Astrocyte (in vitro differentiated cells and primary cell): ENCODE data around the gene VSIG8. TPM values are rescaled to one million over a fixed set of nuclear protein-coding genes. Genes with fewer than 3 reads are reported as not detected.

ENCODE experiments used
- DNase-seq: peaks from one replicate; pipeline ENCODE4 v3.0.0-alpha.2; 2010; ENCODE audit warnings: low read depth
- FAIRE-seq: peaks from 2 replicates; lab custom pipeline; 2011; peaks lifted over from hg19 to GRCh38; lab: Jason Lieb, UNC
- H2AFZ ChIP-seq: 2 replicates; pipeline ENCODE4 v1.6.0; 2012; ENCODE audit warnings: low read depth, low read length, inconsistent platforms
- H3K27ac ChIP-seq: 2 replicates; pipeline ENCODE4 v1.5.1; 2011; ENCODE audit warnings: low read depth, low read length, inconsistent platforms
- H3K27me3 ChIP-seq: 2 replicates; pipeline ENCODE4 v1.6.0; 2011; ENCODE audit warnings: low read length, inconsistent platforms; ENCODE audit not compliant: insufficient read depth
- H3K36me3 ChIP-seq: 2 replicates; pipeline ENCODE4 v1.5.1; 2011; ENCODE audit warnings: low read length, inconsistent platforms; ENCODE audit not compliant: insufficient read depth
- H3K4me1 ChIP-seq: 2 replicates; pipeline ENCODE4 v1.5.1; 2011; ENCODE audit warnings: low read length, inconsistent platforms; ENCODE audit not compliant: insufficient read depth
- H3K4me2 ChIP-seq: 2 replicates; pipeline ENCODE4 v1.6.0; 2012; ENCODE audit warnings: low read length, inconsistent platforms
- H3K4me3 ChIP-seq: 2 replicates; pipeline ENCODE4 v1.5.1; 2011; ENCODE audit warnings: low read depth, mild to moderate bottlenecking, low read length, inconsistent platforms; ENCODE audit not compliant: insufficient read depth
- H3K79me2 ChIP-seq: 2 replicates; pipeline ENCODE4 v1.6.0; 2012; ENCODE audit warnings: mild to moderate bottlenecking, low read length, inconsistent platforms; ENCODE audit not compliant: insufficient read depth
- H3K9ac ChIP-seq: 2 replicates; pipeline ENCODE4 v1.6.0; 2012; ENCODE audit warnings: mild to moderate bottlenecking, low read length, inconsistent platforms
- H3K9me3 ChIP-seq: 2 replicates; pipeline ENCODE4 v1.5.1; 2012; ENCODE audit warnings: low read depth, mild to moderate bottlenecking, low read length, inconsistent platforms; ENCODE audit not compliant: insufficient read depth
- H4K20me1 ChIP-seq: 2 replicates; pipeline ENCODE4 v1.6.0; 2012; ENCODE audit warnings: low read length, inconsistent platforms; ENCODE audit not compliant: insufficient read depth
- H3K27ac Mint-ChIP-seq: one replicate; pipeline ENCODE4 v1.8.0; 2021; ENCODE audit warnings: mild to moderate bottlenecking, mixed read lengths; ENCODE audit not compliant: unreplicated experiment
- H3K27me3 Mint-ChIP-seq: one replicate; pipeline ENCODE4 v1.8.0; 2021; ENCODE audit warnings: low read depth, mixed read lengths; ENCODE audit not compliant: unreplicated experiment
- H3K36me3 Mint-ChIP-seq: one replicate; pipeline ENCODE4 v1.8.0; 2021; ENCODE audit warnings: low read depth, mixed read lengths; ENCODE audit not compliant: unreplicated experiment
- H3K4me1 Mint-ChIP-seq: one replicate; pipeline ENCODE4 v1.8.0; 2021; ENCODE audit warnings: low read depth, mixed read lengths; ENCODE audit not compliant: unreplicated experiment
- H3K4me3 Mint-ChIP-seq: one replicate; pipeline ENCODE4 v1.8.0; 2021; ENCODE audit warnings: mild to moderate bottlenecking, moderate library complexity, mixed read lengths; ENCODE audit not compliant: unreplicated experiment
- H3K9me3 Mint-ChIP-seq: one replicate; pipeline ENCODE4 v1.8.0; 2021; ENCODE audit warnings: mild to moderate bottlenecking, mixed read lengths; ENCODE audit not compliant: unreplicated experiment
- CTCF ChIP-seq: IDR thresholded peaks from 2 replicates; pipeline ENCODE4 v1.5.1; 2011; ENCODE audit warnings: low read depth, mild to moderate bottlenecking, inconsistent platforms, low read length, moderate library complexity; ENCODE audit not compliant: insufficient read depth
- EZH2 ChIP-seq: IDR thresholded peaks from 2 replicates; pipeline ENCODE4 v1.6.1; 2012; ENCODE audit warnings: mild to moderate bottlenecking, low read length, inconsistent platforms; ENCODE audit not compliant: insufficient read depth
- total RNA-seq: library from RNA; stranded (reverse); gene quantifications from 2 replicates; pipeline ENCODE4 v1.2.1, GENCODE V29; 2021

VSIG8 gene
- total RNA-seq, 1 donor from 2014 or later: not detected

DNA sequence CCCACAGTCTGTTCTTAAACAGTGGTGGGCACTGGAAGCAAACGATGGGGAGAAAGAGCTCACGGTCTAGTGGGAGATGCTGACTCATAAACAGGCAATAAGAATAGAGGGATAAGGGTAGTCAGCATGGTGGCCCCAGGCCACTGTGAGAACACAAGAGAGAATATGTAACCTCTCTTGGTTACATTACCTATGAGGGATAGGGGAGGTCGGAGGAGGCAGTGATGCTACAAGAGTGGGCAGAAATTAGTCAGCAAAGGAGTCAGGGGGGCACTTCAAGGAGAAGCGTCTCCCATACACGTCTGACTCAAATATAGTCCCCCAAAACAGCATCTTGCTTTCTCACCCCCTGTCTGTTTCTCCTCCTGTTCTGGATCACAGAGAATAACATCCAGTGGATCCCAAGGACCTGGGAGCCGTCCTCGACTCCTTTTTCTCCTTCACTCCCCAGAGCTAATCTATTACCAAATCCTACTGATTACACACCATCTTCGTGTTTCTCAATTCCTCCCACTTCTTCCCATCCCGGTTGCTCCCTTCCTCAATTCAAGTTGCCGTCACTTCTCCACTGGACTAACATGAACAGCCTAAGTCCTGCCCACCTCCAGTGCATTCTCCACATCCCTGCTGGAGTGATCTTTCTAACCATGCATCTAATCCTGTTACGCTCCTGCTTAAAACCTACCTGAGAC lies 33.7 kb downstream of the VSIG8 start:
- no peak overlapping the region for H2AFZ ChIP-seq
- Mint-ChIP-seq H3K27me3 (peaks cover 2% of the 10 kb centered on the region), H3K9me3 (no peaks in the 10 kb centered on the region), H3K27ac (no peak overlapping the region), H3K36me3 (no peaks in the 10 kb centered on the region), H3K4me3 (no peak overlapping the region), H3K4me1 (peaks cover 58% of the 10 kb centered on the region)
- H3K27me3 ChIP-seq: peaks cover 3% of the 10 kb centered on the region
- H3K36me3 ChIP-seq: no peaks in the 10 kb centered on the region
- no peak overlapping the region for H3K4me2 ChIP-seq
- DNase-seq: no peak
- no peaks in the 10 kb centered on the region for H3K79me2 ChIP-seq
- H3K4me1 ChIP-seq: peaks cover 3% of the 10 kb centered on the region
- H3K4me3 ChIP-seq: no peak overlapping the region
- H3K27ac ChIP-seq: no peak overlapping the region
- H3K9me3 ChIP-seq: no peaks in the 10 kb centered on the region
- TF ChIP-seq EZH2 (no peak), CTCF (no peak)
- no peak for FAIRE-seq
- no peak overlapping the region for H3K9ac ChIP-seq
- H4K20me1 ChIP-seq: no peaks in the 10 kb centered on the region

- FAIRE-seq (no peak), DNase-seq (no peak)
- Histone ChIP-seq H2AFZ (no peak overlapping the region), H3K4me3 (no peak overlapping the region), H3K9me3 (no peaks in the 10 kb centered on the region), H3K27me3 (peaks cover 5% of the 10 kb centered on the region), H3K4me2 (no peak overlapping the region), H3K4me1 (peaks cover 3% of the 10 kb centered on the region), H3K36me3 (no peaks in the 10 kb centered on the region), H3K27ac (no peak overlapping the region), H3K9ac (no peak overlapping the region), H4K20me1 (no peaks in the 10 kb centered on the region), H3K79me2 (no peaks in the 10 kb centered on the region)
- no peak for TF ChIP-seq CTCF
- no peak for TF ChIP-seq EZH2
- Mint-ChIP-seq H3K4me1 (peaks cover 58% of the 10 kb centered on the region), H3K36me3 (no peaks in the 10 kb centered on the region), H3K27ac (peak overlapping the region; percentile 62), H3K9me3 (no peaks in the 10 kb centered on the region), H3K27me3 (peaks cover 7% of the 10 kb centered on the region), H3K4me3 (no peak overlapping the region)
These were observed 34.3 kb downstream of the VSIG8 start for GRCh38 chr1:159828176-159828575.

- no peaks in the 10 kb centered on the region for H3K36me3 Mint-ChIP-seq
- peaks cover 3% of the 10 kb centered on the region for H3K4me1 ChIP-seq
- DNase-seq (no peak), FAIRE-seq (no peak)
- H3K27ac ChIP-seq: no peak overlapping the region
- H3K27me3 Mint-ChIP-seq: peaks cover 12% of the 10 kb centered on the region
- no peaks in the 10 kb centered on the region for H3K9me3 ChIP-seq
- H3K9me3 Mint-ChIP-seq: no peaks in the 10 kb centered on the region
- peaks cover 5% of the 10 kb centered on the region for H3K27me3 ChIP-seq
- H3K9ac ChIP-seq: no peak overlapping the region
- no peak overlapping the region for H3K4me3 ChIP-seq
- no peak overlapping the region for H3K4me2 ChIP-seq
- H3K79me2 ChIP-seq: no peaks in the 10 kb centered on the region
- H2AFZ ChIP-seq: no peak overlapping the region
- TF ChIP-seq EZH2 (no peak), CTCF (no peak)
- no peaks in the 10 kb centered on the region for H4K20me1 ChIP-seq
- H3K4me3 Mint-ChIP-seq: no peak overlapping the region
- H3K27ac Mint-ChIP-seq: no peak overlapping the region
- peaks cover 58% of the 10 kb centered on the region for H3K4me1 Mint-ChIP-seq
- no peaks in the 10 kb centered on the region for H3K36me3 ChIP-seq
These were observed 34.9 kb downstream of the VSIG8 start for GRCh38 chr1:159827549-159827948.
